ENCODE measurements around the gene ANO4.

GRCh38 chr12:100843061-100843460 lies 48.5 kb downstream of the ANO4 start:
- no peak for TF ChIP-seq POLR2AphosphoS5 (IDR thresholded peaks at IDR 0.05; ENCODE audit: borderline replicate concordance, low read depth, low read length)
- TF ChIP-seq EZH2 (IDR thresholded peaks at IDR 0.05) = no peak
